GM19240 (cell line): ENCODE measurements around the gene PRPF6.

Experiments
- DNase-seq: peaks from one replicate; pipeline ENCODE4 v3.0.0; 2011; ENCODE audit warnings: low spot score; ENCODE audit not compliant: insufficient read length

The PRPF6 gene

GRCh38 chr20:64063389-64064144 lies 82.6 kb downstream of the PRPF6 start:
- DNase-seq: no peak

- DNase-seq: no peak
Measured at GRCh38 chr20:64064145-64064698, 83.3 kb downstream of the PRPF6 start.

- DNase-seq: no peak
Measured at GRCh38 chr20:64065062-64065973, 84.4 kb downstream of the PRPF6 start.

- DNase-seq: peak; percentile 69
Measured at GRCh38 chr20:64065974-64066343, 85.0 kb downstream of the PRPF6 start.

- no peak for DNase-seq
Measured at GRCh38 chr20:64067005-64067632, 86.2 kb downstream of the PRPF6 start.

GRCh38 chr20:64067733-64068307 lies 86.9 kb downstream of the PRPF6 start:
- no peak for DNase-seq

- DNase-seq: no peak
Measured at GRCh38 chr20:64068386-64069208, 87.7 kb downstream of the PRPF6 start.

- DNase-seq: no peak
Measured at GRCh38 chr20:64069209-64069613, 88.3 kb downstream of the PRPF6 start.

GRCh38 chr20:64069614-64070243 lies 88.8 kb downstream of the PRPF6 start:
- no peak for DNase-seq

GRCh38 chr20:64070244-64070993 lies 89.5 kb downstream of the PRPF6 start:
- DNase-seq: no peak

GRCh38 chr20:64071341-64072332 lies 90.7 kb downstream of the PRPF6 start:
- DNase-seq: no peak

GRCh38 chr20:64072498-64073063 lies 91.6 kb downstream of the PRPF6 start:
- DNase-seq: no peak

- no peak for DNase-seq
Measured at GRCh38 chr20:64073476-64074183, 92.7 kb downstream of the PRPF6 start.

- DNase-seq: no peak
Measured at GRCh38 chr20:64074184-64074789, 93.4 kb downstream of the PRPF6 start.

GRCh38 chr20:64074963-64075362 lies 94.0 kb downstream of the PRPF6 start:
- no peak for DNase-seq

- no peak for DNase-seq
Measured at GRCh38 chr20:64075556-64075955, 94.6 kb downstream of the PRPF6 start.
